Parathyroid adenoma (tissue), 2 donors: Measurements from ENCODE around the gene MEA1.

Experiments
- H2AFZ ChIP-seq: fragments of 300-600 bp; sonication (generic); one replicate; pipeline ENCODE4 v1.7.0; 2017; ENCODE audit warnings: antibody characterized with exemption, mild to moderate bottlenecking
- H3K27ac ChIP-seq: fragments of 300-600 bp; sonication (generic); one replicate; pipeline ENCODE4 v1.7.0; 2017
- H3K27me3 ChIP-seq: fragments of 300-600 bp; sonication (generic); one replicate; pipeline ENCODE4 v1.7.0; 2017; ENCODE audit warnings: low read length; ENCODE audit not compliant: control insufficient read depth, insufficient read depth
- H3K36me3 ChIP-seq: fragments of 300-600 bp; sonication (generic); one replicate; pipeline ENCODE4 v1.7.0; 2017; ENCODE audit warnings: low read length; ENCODE audit not compliant: control insufficient read depth, insufficient read depth
- H3K4me1 ChIP-seq: fragments of 300-600 bp; sonication (generic); one replicate; pipeline ENCODE4 v1.7.0; 2017; ENCODE audit warnings: control low read depth
- H3K4me2 ChIP-seq: fragments of 300-600 bp; sonication (generic); one replicate; pipeline ENCODE4 v1.7.0; 2017; ENCODE audit warnings: low read length
- H3K4me3 ChIP-seq: fragments of 300-600 bp; sonication (generic); one replicate; pipeline ENCODE4 v1.7.0; 2017; ENCODE audit warnings: low read depth, low read length
- H3K79me2 ChIP-seq: fragments of 300-600 bp; sonication (generic); one replicate; pipeline ENCODE4 v1.7.0; 2017; ENCODE audit warnings: control low read depth
- H3K9ac ChIP-seq: fragments of 300-600 bp; sonication (generic); one replicate; pipeline ENCODE4 v1.7.0; 2017; ENCODE audit warnings: mild to moderate bottlenecking
- H3K9me3 ChIP-seq: fragments of 300-600 bp; sonication (generic); one replicate; pipeline ENCODE4 v1.7.0; 2017; ENCODE audit warnings: low read length; ENCODE audit not compliant: control insufficient read depth
- CTCF ChIP-seq: fragments of 300-600 bp; sonication (generic); IDR thresholded peaks from one replicate; pipeline ENCODE4 v1.7.0; 2017; ENCODE audit warnings: antibody characterized with exemption, mild to moderate bottlenecking
- donor health status: primary hyperparathyroidism.

Gene MEA1

GRCh38 chr6:42968783-42969182 lies 45.0 kb downstream of the MEA1 start:
- TF ChIP-seq CTCF, result no peak
- Histone ChIP-seq H3K27me3 (no peaks in the 10 kb centered on the region), H3K36me3 (no peaks in the 10 kb centered on the region), H3K4me1 (no peaks in the 10 kb centered on the region), H3K9me3 (no peaks in the 10 kb centered on the region), H3K79me2 (no peaks in the 10 kb centered on the region), H2AFZ (no peak overlapping the region), H3K27ac (no peak overlapping the region), H3K9ac (no peak overlapping the region), H3K4me3 (no peak overlapping the region), H3K4me2 (no peak overlapping the region)

DNA sequence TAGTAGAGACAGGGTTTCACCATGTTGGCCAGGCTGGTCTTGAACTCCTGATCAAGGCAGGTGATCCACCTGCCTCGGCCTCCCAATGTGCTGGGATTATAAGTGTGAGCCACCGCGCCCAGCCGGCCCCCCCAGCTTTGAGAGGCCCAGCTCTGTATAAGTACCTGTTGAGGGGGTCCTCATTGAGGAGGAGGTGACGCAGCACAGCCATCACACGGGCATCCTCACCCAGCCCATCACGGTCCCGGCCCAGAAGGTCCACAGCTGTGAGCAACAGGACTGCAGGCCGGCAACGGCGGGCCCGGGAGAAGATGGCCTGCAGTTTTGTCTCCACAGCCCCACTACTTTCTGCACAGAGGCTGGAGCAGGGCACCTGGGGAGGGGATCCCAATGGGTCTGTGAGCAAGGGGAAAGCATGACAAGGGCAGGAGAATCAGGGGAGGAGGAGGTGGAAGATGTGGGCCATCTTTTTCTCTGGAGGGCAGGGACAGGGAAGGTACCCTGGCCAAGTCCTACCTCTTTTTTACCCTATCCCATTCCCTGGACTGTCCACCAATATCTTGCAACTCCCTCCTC lies 45.5 kb downstream of the MEA1 start:
- Histone ChIP-seq H3K36me3 (no peaks in the 10 kb centered on the region), H3K79me2 (no peaks in the 10 kb centered on the region), H3K4me3 (no peak overlapping the region), H3K4me1 (no peaks in the 10 kb centered on the region), H3K9me3 (no peaks in the 10 kb centered on the region), H3K9ac (no peak overlapping the region), H2AFZ (no peak overlapping the region), H3K27ac (no peak overlapping the region), H3K27me3 (no peaks in the 10 kb centered on the region), H3K4me2 (no peak overlapping the region)
- TF ChIP-seq CTCF, result no peak

GRCh38 chr6:42967228-42967627 lies 46.5 kb downstream of the MEA1 start:
- Histone ChIP-seq H3K4me2 (no peak overlapping the region), H3K9ac (no peak overlapping the region), H3K36me3 (no peaks in the 10 kb centered on the region), H3K4me3 (no peak overlapping the region), H3K27me3 (no peaks in the 10 kb centered on the region), H3K79me2 (no peaks in the 10 kb centered on the region), H3K4me1 (no peaks in the 10 kb centered on the region), H3K27ac (no peak overlapping the region), H2AFZ (no peak overlapping the region), H3K9me3 (no peaks in the 10 kb centered on the region)
- TF ChIP-seq CTCF, result no peak

DNA sequence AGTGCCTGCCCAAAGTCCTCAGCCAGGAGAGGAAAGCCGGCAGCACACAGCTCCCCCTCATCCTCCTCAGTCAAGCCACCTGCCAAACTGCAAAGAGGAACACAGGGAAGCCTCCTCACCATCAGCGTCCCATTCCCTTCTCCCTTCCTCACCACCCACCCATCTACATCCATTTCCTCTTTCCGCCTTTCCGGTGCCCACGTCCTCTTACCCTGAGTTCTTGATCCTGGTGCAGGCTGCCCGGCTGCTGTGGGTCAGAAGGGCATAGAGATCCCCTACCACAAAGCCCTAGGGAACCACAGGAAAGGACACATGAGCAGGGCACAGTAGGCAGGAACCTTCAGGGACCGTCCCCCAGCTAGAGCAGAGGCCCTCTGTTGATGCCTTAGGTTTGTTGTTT lies 47.2 kb downstream of the MEA1 start:
- H3K9me3 ChIP-seq, result no peaks in the 10 kb centered on the region

More for the DNA sequence above, 47.2 kb downstream of the MEA1 start:
- Histone ChIP-seq H3K36me3 (no peaks in the 10 kb centered on the region), H3K27ac (no peak overlapping the region), H2AFZ (no peak overlapping the region), H3K4me2 (no peak overlapping the region), H3K9ac (no peak overlapping the region), H3K4me3 (no peak overlapping the region), H3K79me2 (no peaks in the 10 kb centered on the region), H3K27me3 (no peaks in the 10 kb centered on the region), H3K4me1 (no peaks in the 10 kb centered on the region)
- TF ChIP-seq CTCF, result no peak
